ENCODE data around the gene PCSK9.

PCSK9 gene

DNA sequence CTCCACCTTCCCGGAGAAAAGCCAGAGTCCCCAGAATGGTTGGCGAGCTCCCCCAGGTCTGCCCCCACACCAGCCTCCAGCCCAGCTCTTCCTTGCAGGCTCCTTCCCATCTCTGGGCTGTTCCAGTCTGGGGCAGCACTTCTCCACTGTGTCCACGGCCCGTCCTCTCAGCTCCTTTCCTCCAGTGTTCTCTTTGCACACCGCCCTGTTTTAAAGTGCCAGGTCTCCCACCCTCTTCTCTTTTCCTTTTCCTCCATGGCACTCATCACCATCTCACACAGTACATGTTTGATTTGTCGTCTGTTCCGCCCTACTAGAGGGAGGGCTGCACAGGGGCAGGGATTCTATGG, 6.1 kb upstream of the PCSK9 start:
- ChIA-PET POLR2A (no interaction called here), CTCF (interaction anchor here (0.6 to 2.9 kb wide), 2 partner anchors 11 to 327 kb away, joined by 3 to 12 read pairs; no protein-coding TSS in a partner anchor)
- no peak for DNase-seq (ENCODE audit: extremely low spot score)
- TF ChIP-seq FOXK2 (IDR thresholded peaks at IDR 0.05) (no peak), L3MBTL2 (conservative IDR thresholded peaks at IDR 0.05) (no peak), ZNF384 (IDR thresholded peaks at IDR 0.05) (no peak), HDGF (IDR thresholded peaks at IDR 0.05; ENCODE audit: borderline replicate concordance) (no peak), PKNOX1 (IDR thresholded peaks at IDR 0.05) (no peak), FOXM1 (IDR thresholded peaks at IDR 0.05; ENCODE audit: borderline replicate concordance) (no peak), CTBP1 (IDR thresholded peaks at IDR 0.05; ENCODE audit: borderline replicate concordance) (no peak), ARNT (IDR thresholded peaks at IDR 0.05) (no peak), FOXA1 (IDR thresholded peaks at IDR 0.05) (no peak), SUZ12 (IDR thresholded peaks at IDR 0.05) (no peak)

- ChIA-PET POLR2A (no interaction called here), CTCF (no interaction called here)
- no peak for DNase-seq (ENCODE audit: extremely low spot score)
- no peak for TF ChIP-seq LEF1 (IDR thresholded peaks at IDR 0.05; ENCODE audit: borderline replicate concordance)
- no peak for TF ChIP-seq BHLHE40 (IDR thresholded peaks at IDR 0.05; ENCODE audit: borderline replicate concordance)
Observed at GRCh38 chr1:55034476-55035133, 4.7 kb upstream of the PCSK9 start.

DNA sequence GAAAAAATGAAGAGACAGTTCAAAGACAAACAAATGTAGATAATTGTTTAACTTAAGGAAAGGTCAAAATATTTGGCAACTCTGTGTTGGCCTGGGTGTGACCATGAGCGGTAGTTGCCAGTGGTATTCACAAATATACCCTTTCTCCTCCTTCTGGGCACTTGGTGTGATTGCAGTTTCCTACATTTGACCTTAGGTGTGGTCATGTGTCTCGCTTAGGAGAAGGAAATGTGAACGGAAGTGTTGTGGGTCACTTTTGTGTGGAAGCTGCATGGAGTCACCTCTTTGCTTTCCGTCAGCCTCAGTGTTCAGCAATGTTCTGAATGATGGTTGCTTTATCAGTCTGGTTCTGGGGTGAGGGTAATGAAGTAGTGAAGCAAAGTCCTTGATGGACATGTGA, 3.4 kb upstream of the PCSK9 start:
- ChIA-PET CTCF (interaction anchor here (0.7 to 1.6 kb wide), 2 partner anchors 14 to 20 kb away, joined by 4 to 5 read pairs; no protein-coding TSS in a partner anchor), POLR2A (no interaction called here)
- no peak for TF ChIP-seq LEF1 (IDR thresholded peaks at IDR 0.05; ENCODE audit: borderline replicate concordance)
- TF ChIP-seq TARDBP (IDR thresholded peaks at IDR 0.05), result no peak
- TF ChIP-seq ZNF384 (IDR thresholded peaks at IDR 0.05), result no peak
- TF ChIP-seq FOXM1 (IDR thresholded peaks at IDR 0.05; ENCODE audit: borderline replicate concordance), result no peak
- TF ChIP-seq HDGF (IDR thresholded peaks at IDR 0.05; ENCODE audit: borderline replicate concordance), result no peak
- no peak for TF ChIP-seq SP1 (IDR thresholded peaks at IDR 0.05)
- TF ChIP-seq BHLHE40 (IDR thresholded peaks at IDR 0.05; ENCODE audit: borderline replicate concordance), result no peak
- TF ChIP-seq ARNT (IDR thresholded peaks at IDR 0.05), result no peak
- TF ChIP-seq FOXK2 (IDR thresholded peaks at IDR 0.05), result no peak
- no peak; the same call in 1 of the 2 replicates for TF ChIP-seq L3MBTL2 (conservative IDR thresholded peaks at IDR 0.05)
- DNase-seq (ENCODE audit: extremely low spot score), result no peak

DNA sequence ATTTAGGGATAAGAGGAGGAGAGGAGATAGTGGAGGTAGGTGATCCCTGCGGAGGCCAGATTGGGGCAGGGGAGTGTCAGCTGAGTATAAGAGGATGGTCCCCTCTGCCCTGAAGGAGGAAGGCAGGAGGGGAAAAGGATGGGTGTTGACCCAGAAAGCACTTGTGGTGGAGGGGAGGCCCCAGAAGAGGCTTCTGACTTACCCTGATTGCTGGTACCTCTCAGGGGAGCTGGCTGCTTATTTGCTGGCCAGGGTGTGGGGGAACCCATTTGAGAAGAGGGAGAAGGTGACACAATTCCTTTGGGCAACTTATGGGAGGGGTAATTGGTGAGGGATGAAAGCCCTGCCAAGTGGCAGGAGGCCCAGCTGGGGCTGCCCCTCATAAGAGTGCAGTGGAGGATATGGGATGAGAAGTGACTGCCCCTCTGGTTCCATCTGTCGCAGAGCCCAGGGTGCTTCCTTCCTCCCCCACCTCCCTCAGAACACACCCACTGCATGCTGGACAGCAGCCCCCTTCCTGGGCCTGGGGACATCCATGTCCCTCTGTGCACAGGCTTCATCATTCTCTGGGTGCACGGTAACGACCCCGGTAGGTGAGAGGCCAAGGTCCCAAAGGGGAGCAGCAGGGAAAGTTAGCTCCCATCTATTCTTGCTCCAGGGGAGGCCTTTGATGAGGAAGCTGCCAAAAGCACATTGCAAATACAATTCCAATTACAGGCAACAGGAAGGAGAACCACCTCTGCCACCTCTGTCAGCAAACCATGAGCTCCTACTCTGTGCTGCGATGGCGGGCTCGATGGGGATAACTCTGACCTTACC, 1.4 kb upstream of the PCSK9 start:
- ChIA-PET POLR2A (no interaction called here), CTCF (interaction anchor here (0.6 kb wide), 1 partner anchor 116 kb away, joined by 3 read pairs; no protein-coding TSS in a partner anchor)

GRCh38 chr1:55038552-55038838, 853 bp upstream of the PCSK9 start:
- ChIA-PET CTCF (interaction anchor here (0.6 kb wide), 1 partner anchor 115 kb away, joined by 3 read pairs; no protein-coding TSS in a partner anchor), POLR2A (no interaction called here)
- no peak for TF ChIP-seq HDGF (IDR thresholded peaks at IDR 0.05; ENCODE audit: borderline replicate concordance)
- no peak for DNase-seq (ENCODE audit: extremely low spot score)

More for the DNA sequence above, 1.4 kb upstream of the PCSK9 start:
- no peak for TF ChIP-seq LEF1 (IDR thresholded peaks at IDR 0.05; ENCODE audit: borderline replicate concordance)
- TF ChIP-seq TARDBP (IDR thresholded peaks at IDR 0.05), result no peak
- TF ChIP-seq SUZ12 (IDR thresholded peaks at IDR 0.05), result no peak
- no peak for TF ChIP-seq FOXA1 (IDR thresholded peaks at IDR 0.05)
- TF ChIP-seq HDGF (IDR thresholded peaks at IDR 0.05; ENCODE audit: borderline replicate concordance), result no peak
- no peak for TF ChIP-seq FOXM1 (IDR thresholded peaks at IDR 0.05; ENCODE audit: borderline replicate concordance)
- TF ChIP-seq FOXK2 (IDR thresholded peaks at IDR 0.05), result no peak
- no peak for TF ChIP-seq ELF4 (IDR thresholded peaks at IDR 0.05)
- TF ChIP-seq NFRKB (IDR thresholded peaks at IDR 0.05), result no peak
- no peak for TF ChIP-seq L3MBTL2 (conservative IDR thresholded peaks at IDR 0.05)
- TF ChIP-seq BHLHE40 (IDR thresholded peaks at IDR 0.05; ENCODE audit: borderline replicate concordance), result no peak
- no peak for TF ChIP-seq CTBP1 (IDR thresholded peaks at IDR 0.05; ENCODE audit: borderline replicate concordance)
- no peak for TF ChIP-seq PKNOX1 (IDR thresholded peaks at IDR 0.05)
- no peak for TF ChIP-seq SP1 (IDR thresholded peaks at IDR 0.05)
- no peak for TF ChIP-seq ZNF384 (IDR thresholded peaks at IDR 0.05)
- TF ChIP-seq ARNT (IDR thresholded peaks at IDR 0.05), result no peak
- DNase-seq (ENCODE audit: extremely low spot score), result no peak

GRCh38 chr1:55038974-55039341, 390 bp upstream of the PCSK9 start:
- ChIA-PET POLR2A (no interaction called here), CTCF (no interaction called here)
- no peak for DNase-seq (ENCODE audit: extremely low spot score)
- TF ChIP-seq ZNF384 (IDR thresholded peaks at IDR 0.05) (no peak), SP1 (IDR thresholded peaks at IDR 0.05) (no peak), L3MBTL2 (conservative IDR thresholded peaks at IDR 0.05) (no peak), CTBP1 (IDR thresholded peaks at IDR 0.05; ENCODE audit: borderline replicate concordance) (no peak), NFRKB (IDR thresholded peaks at IDR 0.05) (no peak)
